Large intestine (tissue), 3 donors: ENCODE measurements around the gene AZU1. TPM values are rescaled to one million over a fixed set of nuclear protein-coding genes. Genes with fewer than 3 reads are reported as not detected.
A peak's percentile ranks its signal among the peaks of the same experiment; 100 is the strongest.

Experiments
- DNase-seq, 2 donors: peaks; one replicate each; pipeline versions ENCODE4 v3.0.0 to v3.0.0-alpha.2; 2013
- H3K27ac ChIP-seq: one replicate; pipeline ENCODE4 v1.5.1; 2013; ENCODE audit warnings: low read length
- H3K27me3 ChIP-seq: 2 replicates; pipeline ENCODE4 v1.6.1; 2013; ENCODE audit warnings: low read length; ENCODE audit not compliant: control insufficient read depth, insufficient read depth
- H3K36me3 ChIP-seq: 2 replicates; pipeline ENCODE4 v1.6.1; 2013; ENCODE audit warnings: low read length; ENCODE audit not compliant: control insufficient read depth, insufficient read depth
- H3K4me1 ChIP-seq: one replicate; pipeline ENCODE4 v1.6.1; 2013; ENCODE audit warnings: low read length; ENCODE audit not compliant: control insufficient read depth, insufficient read depth
- H3K4me3 ChIP-seq: one replicate; pipeline ENCODE4 v1.5.1; 2013; ENCODE audit warnings: low read length
- H3K9me3 ChIP-seq: one replicate; pipeline ENCODE4 v1.6.1; 2013; ENCODE audit warnings: mild to moderate bottlenecking, low read depth, low read length, moderate library complexity; ENCODE audit not compliant: control insufficient read depth
- WGBS: methylation state at CpG from one replicate; pipeline ENCODE4 v1.1.5; 2013; ENCODE audit warnings: low lambda C conversion rate; ENCODE audit not compliant: insufficient coverage; 5-methylcytosine and 5-hydroxymethylcytosine counted together
- polyA plus RNA-seq: library from polyadenylated mRNA; unstranded; fragments of 120-200 nt; gene quantifications from one replicate; pipeline ENCODE4 v1.2.1, GENCODE V29; 2013

The AZU1 gene
- polyA plus RNA-seq, 1 donor = 0.33 TPM

DNA sequence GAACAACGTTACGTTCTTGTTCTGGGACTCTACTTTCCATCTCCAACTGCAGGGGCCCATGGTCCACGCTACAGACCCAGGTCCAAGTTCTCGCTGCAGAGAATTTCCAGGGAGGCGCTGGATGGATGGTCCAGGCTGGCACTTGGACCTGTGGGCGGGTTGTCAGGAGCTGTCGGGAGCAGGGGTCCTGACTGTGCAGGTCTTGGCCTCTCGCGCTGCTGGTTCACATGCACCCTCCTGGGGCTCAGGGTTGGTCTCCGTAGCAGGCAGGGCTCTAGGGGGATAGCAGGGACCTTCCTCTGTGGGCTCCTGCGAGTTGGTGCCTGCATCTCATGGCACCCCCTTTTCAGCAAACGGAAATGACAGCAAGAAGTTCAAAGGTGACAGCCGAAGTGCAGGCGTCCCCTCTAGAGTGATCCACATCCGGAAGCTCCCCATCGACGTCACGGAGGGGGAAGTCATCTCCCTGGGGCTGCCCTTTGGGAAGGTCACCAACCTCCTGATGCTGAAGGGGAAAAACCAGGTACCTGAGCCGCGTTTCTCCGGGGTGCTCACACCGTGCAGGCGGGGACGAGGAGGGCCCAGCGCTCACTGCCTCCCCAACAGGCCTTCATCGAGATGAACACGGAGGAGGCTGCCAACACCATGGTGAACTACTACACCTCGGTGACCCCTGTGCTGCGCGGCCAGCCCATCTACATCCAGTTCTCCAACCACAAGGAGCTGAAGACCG, 23.8 kb upstream of the AZU1 start:
- peaks cover 15% of the 10 kb centered on the region for H3K9me3 ChIP-seq
- no peak overlapping the region for H3K27ac ChIP-seq
- peaks cover 95% of the 10 kb centered on the region for H3K36me3 ChIP-seq
- peaks cover 40% of the 10 kb centered on the region for H3K4me1 ChIP-seq
- WGBS = no CpG with 5 or more reads among the region's 31 CpGs
- H3K27me3 ChIP-seq = no peaks in the 10 kb centered on the region
- peak in 1 of 2 donors; percentile 9 for DNase-seq
- no peak overlapping the region for H3K4me3 ChIP-seq

DNA sequence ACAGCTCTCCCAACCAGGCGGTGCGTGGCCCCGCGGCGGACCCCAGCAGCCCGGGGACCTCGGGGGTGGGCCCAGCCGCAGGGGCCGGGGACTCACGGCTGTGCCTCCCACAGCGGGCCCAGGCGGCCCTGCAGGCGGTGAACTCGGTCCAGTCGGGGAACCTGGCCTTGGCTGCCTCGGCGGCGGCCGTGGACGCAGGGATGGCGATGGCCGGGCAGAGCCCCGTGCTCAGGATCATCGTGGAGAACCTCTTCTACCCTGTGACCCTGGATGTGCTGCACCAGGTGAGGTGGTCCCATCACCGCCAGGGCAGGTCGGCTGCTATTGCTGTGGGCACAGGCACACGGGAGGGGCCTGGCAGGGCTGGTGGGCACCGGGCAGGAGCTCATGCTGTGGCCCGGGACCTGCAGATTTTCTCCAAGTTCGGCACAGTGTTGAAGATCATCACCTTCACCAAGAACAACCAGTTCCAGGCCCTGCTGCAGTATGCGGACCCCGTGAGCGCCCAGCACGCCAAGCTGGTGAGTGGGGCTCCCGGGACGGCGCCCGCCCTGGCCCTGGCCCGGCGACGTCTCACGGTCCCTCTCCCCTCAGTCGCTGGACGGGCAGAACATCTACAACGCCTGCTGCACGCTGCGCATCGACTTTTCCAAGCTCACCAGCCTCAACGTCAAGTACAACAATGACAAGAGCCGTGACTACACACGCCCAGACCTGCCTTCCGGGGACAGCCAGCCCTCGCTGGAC, 23.0 kb upstream of the AZU1 start:
- peak in 1 of 2 donors; percentile 2 for DNase-seq
- WGBS = no CpG with 5 or more reads among the region's 53 CpGs
- H3K9me3 ChIP-seq = peaks cover 15% of the 10 kb centered on the region
- peaks cover 36% of the 10 kb centered on the region for H3K4me1 ChIP-seq
- no peak overlapping the region for H3K27ac ChIP-seq
- no peaks in the 10 kb centered on the region for H3K27me3 ChIP-seq
- H3K4me3 ChIP-seq = no peak overlapping the region
- H3K36me3 ChIP-seq = peaks cover 95% of the 10 kb centered on the region

DNA sequence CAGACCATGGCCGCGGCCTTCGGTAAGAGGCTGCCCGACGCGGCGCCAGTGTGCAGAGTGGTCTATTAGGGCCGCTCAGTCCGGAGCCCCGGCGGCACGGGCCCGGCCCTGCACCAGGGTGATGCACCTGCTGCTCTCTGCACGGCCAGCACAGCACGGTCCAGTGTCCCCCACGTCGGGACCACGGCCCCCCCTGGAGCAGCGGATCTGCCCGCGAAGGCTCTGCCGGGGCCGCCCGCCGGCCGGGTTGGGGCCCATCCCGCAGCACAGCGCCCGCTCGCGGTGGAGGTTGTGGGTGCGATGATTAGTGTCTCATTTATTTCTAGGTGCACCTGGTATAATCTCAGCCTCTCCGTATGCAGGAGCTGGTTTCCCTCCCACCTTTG, 22.5 kb upstream of the AZU1 start:
- Histone ChIP-seq H3K36me3 (peaks cover 97% of the 10 kb centered on the region), H3K4me3 (no peak overlapping the region), H3K27me3 (no peaks in the 10 kb centered on the region), H3K27ac (no peak overlapping the region), H3K4me1 (peaks cover 31% of the 10 kb centered on the region), H3K9me3 (peaks cover 15% of the 10 kb centered on the region)
- WGBS = no CpG with 5 or more reads among the region's 33 CpGs
- DNase-seq = peak in 1 of 2 donors; percentile 1

DNA sequence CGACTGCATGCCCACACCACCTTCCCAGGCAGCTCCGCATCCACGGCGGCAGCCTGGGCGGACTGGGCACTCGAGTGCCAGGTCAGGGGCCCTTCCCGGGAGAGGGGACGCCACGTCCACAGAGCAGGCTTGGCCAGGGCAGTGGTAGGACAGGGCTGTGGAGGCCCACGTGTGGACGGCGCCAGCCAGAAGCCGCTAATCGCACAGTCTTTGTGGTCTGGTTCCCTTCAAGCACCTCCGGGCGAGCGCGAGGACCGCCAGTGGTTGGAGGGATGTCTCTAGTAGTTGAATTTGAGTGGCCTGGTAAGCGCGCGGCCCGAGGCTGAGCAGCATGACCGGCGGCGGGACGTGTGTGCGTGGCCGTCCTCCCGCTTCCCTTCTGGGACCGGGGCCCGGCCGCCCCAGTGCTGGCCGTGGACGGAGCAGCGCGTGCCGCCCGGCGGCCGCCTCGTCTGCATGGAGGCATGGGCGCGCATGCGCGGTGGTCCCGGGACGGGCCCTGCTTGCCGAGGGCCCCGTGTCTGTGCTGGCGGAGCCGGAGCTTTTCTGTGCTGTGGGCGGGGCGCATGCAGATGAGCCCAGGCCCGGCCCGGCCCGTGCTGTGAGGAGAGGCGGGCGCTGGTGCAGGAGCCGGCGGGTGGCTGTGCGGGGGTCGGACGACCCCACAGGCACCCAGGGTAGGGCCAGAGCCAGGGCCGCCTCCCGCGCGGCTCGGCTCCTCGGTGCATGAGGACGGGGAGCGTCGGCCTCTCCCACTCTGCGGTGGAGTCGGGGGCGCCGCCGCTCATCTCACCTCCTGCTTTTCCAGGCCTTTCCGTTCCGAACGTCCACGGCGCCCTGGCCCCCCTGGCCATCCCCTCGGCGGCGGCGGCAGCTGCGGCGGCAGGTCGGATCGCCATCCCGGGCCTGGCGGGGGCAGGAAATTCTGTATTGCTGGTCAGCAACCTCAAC, 21.8 kb upstream of the AZU1 start:
- Histone ChIP-seq H3K9me3 (peaks cover 16% of the 10 kb centered on the region), H3K4me3 (no peak overlapping the region), H3K36me3 (peaks cover 97% of the 10 kb centered on the region), H3K27ac (no peak overlapping the region), H3K27me3 (no peaks in the 10 kb centered on the region), H3K4me1 (peaks cover 25% of the 10 kb centered on the region)
- peak in 1 of 2 donors; percentile 1 for DNase-seq
- WGBS = no CpG with 5 or more reads among the region's 93 CpGs

DNA sequence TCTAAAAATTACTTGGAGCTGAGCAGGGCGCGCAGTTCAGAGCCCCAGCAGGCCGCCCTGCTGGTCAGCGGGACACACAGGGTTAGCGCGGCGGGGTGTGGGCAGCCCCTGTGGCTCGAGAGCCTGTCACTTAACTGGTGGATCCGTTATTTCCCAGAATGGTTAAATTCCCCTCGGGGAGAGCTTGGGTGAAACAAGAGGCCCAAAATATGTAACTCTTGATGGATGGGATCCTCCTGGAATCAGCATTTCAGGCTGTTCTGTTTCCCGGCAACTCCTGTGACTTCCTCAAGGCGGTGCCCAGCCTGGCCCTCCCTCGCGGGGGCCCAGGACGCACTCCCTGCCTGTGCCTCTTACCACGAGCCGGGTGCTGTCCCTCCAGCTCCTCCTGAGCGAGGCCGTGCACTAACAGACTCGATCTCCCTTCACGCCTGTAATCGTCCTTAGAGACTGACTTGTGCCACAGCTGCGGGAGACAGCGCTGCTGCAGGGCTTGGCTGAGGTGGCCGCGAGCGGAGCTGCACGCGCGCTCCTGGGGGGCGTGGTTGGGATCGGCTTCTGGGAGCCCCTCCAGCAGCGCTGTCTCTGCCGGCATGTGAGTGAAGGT, 20.7 kb upstream of the AZU1 start:
- H3K27me3 ChIP-seq = no peaks in the 10 kb centered on the region
- peaks cover 20% of the 10 kb centered on the region for H3K9me3 ChIP-seq
- no peak overlapping the region for H3K4me3 ChIP-seq
- peak in 1 of 2 donors; percentile 3 for DNase-seq
- H3K27ac ChIP-seq = no peak overlapping the region
- peaks cover 96% of the 10 kb centered on the region for H3K36me3 ChIP-seq
- H3K4me1 ChIP-seq = peaks cover 14% of the 10 kb centered on the region
- no CpG with 5 or more reads among the region's 34 CpGs for WGBS

DNA sequence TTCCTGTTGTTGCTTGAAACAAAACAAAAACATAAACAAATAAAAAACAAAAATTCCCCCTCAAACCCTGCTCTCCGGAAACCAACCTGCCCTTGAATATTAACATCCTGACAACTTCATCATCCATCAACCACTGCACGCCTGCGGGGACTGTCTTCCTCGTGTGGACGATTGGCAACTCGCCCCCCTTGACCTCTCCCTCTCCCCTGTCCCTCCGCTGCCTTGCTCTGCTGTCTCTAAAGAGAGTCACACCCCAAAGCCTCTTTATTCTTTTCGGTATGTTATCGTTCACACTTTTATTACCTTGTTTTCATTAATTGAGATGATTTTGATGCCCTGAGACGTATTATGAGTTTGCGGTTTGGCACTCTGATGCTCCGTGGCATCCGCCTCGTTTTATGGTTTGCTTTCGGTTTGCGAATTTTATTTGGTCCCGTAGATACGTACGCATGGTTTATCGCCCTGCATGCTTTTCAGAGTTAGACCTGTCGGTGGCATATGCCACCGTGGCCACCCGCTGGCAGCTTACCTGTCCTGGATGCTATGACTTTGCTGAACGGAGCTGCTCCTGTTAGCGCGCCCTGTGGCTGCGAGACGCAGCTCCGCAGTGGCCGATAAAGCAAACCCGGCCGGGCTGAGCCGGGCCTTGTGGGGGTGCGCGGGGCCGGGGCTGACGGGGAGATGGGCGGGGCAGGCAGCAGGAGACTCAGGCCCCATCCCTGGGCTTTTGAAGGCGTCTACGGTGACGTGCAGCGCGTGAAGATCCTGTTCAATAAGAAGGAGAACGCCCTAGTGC, 19.8 kb upstream of the AZU1 start:
- DNase-seq = peak in 1 of 2 donors; percentile 2
- Histone ChIP-seq H3K27ac (no peak overlapping the region), H3K4me1 (peaks cover 5% of the 10 kb centered on the region), H3K27me3 (no peaks in the 10 kb centered on the region), H3K36me3 (peaks cover 89% of the 10 kb centered on the region), H3K9me3 (peaks cover 20% of the 10 kb centered on the region), H3K4me3 (no peak overlapping the region)
- 91% methylated on average over 10 of the region's 44 CpGs for WGBS

DNA sequence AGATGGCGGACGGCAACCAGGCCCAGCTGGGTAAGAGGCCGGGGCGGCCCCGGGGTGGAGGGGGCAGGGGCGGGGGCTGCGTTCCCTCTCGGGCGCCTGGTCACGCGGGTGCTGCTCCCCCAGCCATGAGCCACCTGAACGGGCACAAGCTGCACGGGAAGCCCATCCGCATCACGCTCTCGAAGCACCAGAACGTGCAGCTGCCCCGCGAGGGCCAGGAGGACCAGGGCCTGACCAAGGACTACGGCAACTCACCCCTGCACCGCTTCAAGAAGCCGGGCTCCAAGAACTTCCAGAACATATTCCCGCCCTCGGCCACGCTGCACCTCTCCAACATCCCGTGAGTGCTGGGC, 19.2 kb upstream of the AZU1 start:
- peaks cover 19% of the 10 kb centered on the region for H3K9me3 ChIP-seq
- H3K36me3 ChIP-seq = peaks cover 84% of the 10 kb centered on the region
- H3K27me3 ChIP-seq = no peaks in the 10 kb centered on the region
- WGBS = no CpG with 5 or more reads among the region's 26 CpGs
- no peak overlapping the region for H3K27ac ChIP-seq
- no peaks in the 10 kb centered on the region for H3K4me1 ChIP-seq
- no peak overlapping the region for H3K4me3 ChIP-seq
- DNase-seq = peak in 1 of 2 donors; percentile 2

DNA sequence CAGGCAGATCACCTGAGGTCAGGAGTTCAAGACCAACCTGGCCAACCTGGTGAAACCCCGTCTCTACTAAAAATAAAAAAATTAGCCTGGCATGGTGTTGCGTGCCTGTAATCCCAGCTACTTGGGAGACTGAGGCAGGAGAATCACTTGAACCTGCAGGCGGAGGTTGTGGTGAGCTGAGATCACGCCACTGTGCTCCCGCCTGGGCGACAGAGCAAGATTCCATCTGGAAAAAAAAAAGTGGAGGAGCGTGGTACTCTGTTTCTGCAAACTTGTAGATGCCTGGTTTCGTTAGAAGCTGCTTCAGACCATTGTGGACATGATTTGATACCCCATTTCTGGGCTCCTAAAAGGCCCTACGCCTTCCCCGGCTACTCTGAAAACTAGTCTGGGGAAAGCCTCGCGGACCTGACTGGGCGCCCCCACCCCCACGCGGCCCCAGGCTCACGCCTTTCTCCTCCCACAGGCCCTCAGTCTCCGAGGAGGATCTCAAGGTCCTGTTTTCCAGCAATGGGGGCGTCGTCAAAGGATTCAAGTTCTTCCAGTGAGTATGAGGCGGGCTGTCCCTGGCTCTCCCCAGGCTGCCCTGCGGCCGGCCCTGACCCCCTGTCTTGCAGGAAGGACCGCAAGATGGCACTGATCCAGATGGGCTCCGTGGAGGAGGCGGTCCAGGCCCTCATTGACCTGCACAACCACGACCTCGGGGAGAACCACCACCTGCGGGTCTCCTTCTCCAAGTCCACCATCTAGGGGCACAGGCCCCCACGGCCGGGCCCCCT, 17.4 kb upstream of the AZU1 start:
- peak in 1 of 2 donors; percentile 3 for DNase-seq
- peaks cover 69% of the 10 kb centered on the region for H3K36me3 ChIP-seq
- H3K4me1 ChIP-seq = no peaks in the 10 kb centered on the region
- no CpG with 5 or more reads among the region's 30 CpGs for WGBS
- H3K27me3 ChIP-seq = no peaks in the 10 kb centered on the region
- peaks cover 30% of the 10 kb centered on the region for H3K9me3 ChIP-seq
- no peak overlapping the region for H3K4me3 ChIP-seq
- H3K27ac ChIP-seq = no peak overlapping the region

DNA sequence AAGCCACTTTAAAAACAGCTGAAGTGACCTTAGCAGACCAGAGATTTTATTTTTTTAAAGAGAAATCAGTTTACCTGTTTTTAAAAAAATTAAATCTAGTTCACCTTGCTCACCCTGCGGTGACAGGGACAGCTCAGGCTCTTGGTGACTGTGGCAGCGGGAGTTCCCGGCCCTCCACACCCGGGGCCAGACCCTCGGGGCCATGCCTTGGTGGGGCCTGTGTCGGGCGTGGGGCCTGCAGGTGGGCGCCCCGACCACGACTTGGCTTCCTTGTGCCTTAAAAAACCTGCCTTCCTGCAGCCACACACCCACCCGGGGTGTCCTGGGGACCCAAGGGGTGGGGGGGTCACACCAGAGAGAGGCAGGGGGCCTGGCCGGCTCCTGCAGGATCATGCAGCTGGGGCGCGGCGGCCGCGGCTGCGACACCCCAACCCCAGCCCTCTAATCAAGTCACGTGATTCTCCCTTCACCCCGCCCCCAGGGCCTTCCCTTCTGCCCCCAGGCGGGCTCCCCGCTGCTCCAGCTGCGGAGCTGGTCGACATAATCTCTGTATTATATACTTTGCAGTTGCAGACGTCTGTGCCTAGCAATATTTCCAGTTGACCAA, 16.7 kb upstream of the AZU1 start:
- Histone ChIP-seq H3K36me3 (peaks cover 64% of the 10 kb centered on the region), H3K9me3 (peaks cover 30% of the 10 kb centered on the region), H3K4me3 (no peak overlapping the region), H3K27ac (no peak overlapping the region), H3K4me1 (no peaks in the 10 kb centered on the region), H3K27me3 (no peaks in the 10 kb centered on the region)
- no peak for DNase-seq
- WGBS = 50% methylated on average over 1 of the region's 25 CpGs
